GM23338 (cell line): Measurements from ENCODE around the gene DNAI2.

Source experiments
- CTCF ChIP-seq, 2 experiments: fragments of 200-600 bp in 1 of 2; sonication (generic) in 1 of 2; conservative IDR thresholded peaks; 2 replicates each; pipeline versions ENCODE4 v1.5.1 to v1.6.1; 2016 to 2017; ENCODE audit warnings: antibody characterized with exemption in 2 of 2, low read depth in 2 of 2, mild to moderate bottlenecking in 2 of 2, moderate library complexity in 1 of 2
- POLR2AphosphoS5 ChIP-seq: IDR thresholded peaks from 2 replicates; pipeline ENCODE4 v1.6.1; 2016; ENCODE audit warnings: antibody characterized with exemption, low read depth

GRCh38 chr17:74227271-74228080 is 46.6 kb upstream of the DNAI2 start:
- no peak for TF ChIP-seq CTCF (conservative IDR thresholded peaks at IDR 0.05; ENCODE audit: low read depth in 2 of 2)
- TF ChIP-seq POLR2AphosphoS5: no peak
